ENCODE data around the gene GCFC2.

Gene GCFC2

DNA sequence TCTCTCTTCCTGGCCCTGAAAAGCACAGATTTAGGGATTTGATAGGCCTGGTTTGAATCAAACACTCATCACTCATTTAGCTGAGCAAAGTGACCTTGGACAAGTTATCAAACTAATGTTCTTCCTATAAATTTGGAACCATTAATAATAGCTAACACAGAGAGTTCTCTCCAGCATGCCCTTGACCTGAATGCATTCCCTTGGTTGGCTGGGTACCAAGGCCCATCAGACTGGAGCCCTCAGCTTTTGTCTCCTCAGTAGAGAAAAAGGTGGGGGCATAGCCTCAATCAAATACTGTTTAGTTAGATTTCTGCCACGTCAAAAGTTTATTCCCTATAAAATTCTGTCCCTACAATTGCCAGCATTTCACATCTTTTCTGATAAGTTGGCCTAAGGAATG, 77.9 kb downstream of the GCFC2 start:
- no peaks in the 10 kb centered on the region for H3K4me1 ChIP-seq
- H3K4me2 ChIP-seq (ENCODE audit: low read length) = no peak overlapping the region
- no peaks in the 10 kb centered on the region for H3K9me3 ChIP-seq (ENCODE audit: control insufficient read depth, low read length)
- TF ChIP-seq CTCF (IDR thresholded peaks at IDR 0.05) = no peak
- no peaks in the 10 kb centered on the region for H3K36me3 ChIP-seq (ENCODE audit: control insufficient read depth, insufficient read depth, low read length)
- no peaks in the 10 kb centered on the region for H3K79me2 ChIP-seq
- no peaks in the 10 kb centered on the region for H3K27me3 ChIP-seq (ENCODE audit: control insufficient read depth, insufficient read depth, low read length)
- no peak overlapping the region for H3K4me3 ChIP-seq (ENCODE audit: low read depth, low read length)
- no peak overlapping the region for H3K27ac ChIP-seq
- H2AFZ ChIP-seq = no peak overlapping the region
- no peak overlapping the region for H3K9ac ChIP-seq

DNA sequence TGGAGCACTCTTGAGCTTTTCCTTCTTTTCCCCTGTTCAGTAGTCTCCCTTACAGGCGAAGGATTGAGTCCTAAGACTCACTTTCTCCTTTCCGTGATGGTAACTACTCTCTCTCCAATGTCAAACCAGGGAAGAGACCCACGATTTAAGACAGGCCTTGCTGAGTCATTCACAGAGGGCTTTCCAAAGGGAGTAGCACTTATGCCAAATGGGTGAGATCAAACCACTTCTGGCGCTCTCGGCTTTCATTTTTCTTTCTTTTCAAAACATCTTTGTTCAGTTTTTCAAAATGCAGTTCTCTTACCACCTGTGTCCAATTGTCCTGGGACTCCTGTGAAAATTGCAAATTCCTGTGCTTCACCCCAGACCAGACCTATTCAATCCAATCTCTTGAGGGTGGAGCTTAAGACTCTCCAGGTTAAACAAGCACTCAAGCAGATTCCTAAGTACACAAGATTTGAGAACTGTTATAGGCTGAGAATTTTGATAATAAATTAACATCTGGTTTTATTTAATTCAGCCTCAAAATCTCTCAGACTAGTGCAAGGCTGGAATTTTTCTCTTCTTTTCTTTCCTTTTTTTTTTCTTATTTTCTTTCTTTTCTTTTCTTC, 78.5 kb downstream of the GCFC2 start:
- Histone ChIP-seq H2AFZ (no peak overlapping the region), H3K27me3 (ENCODE audit: control insufficient read depth, insufficient read depth, low read length) (no peaks in the 10 kb centered on the region), H3K4me2 (ENCODE audit: low read length) (no peak overlapping the region), H3K36me3 (ENCODE audit: control insufficient read depth, insufficient read depth, low read length) (no peaks in the 10 kb centered on the region), H3K9ac (no peak overlapping the region), H3K27ac (no peak overlapping the region), H3K79me2 (no peaks in the 10 kb centered on the region), H3K9me3 (ENCODE audit: control insufficient read depth, low read length) (no peaks in the 10 kb centered on the region), H3K4me1 (no peaks in the 10 kb centered on the region), H3K4me3 (ENCODE audit: low read depth, low read length) (no peak overlapping the region)
- TF ChIP-seq CTCF (IDR thresholded peaks at IDR 0.05) = no peak

DNA sequence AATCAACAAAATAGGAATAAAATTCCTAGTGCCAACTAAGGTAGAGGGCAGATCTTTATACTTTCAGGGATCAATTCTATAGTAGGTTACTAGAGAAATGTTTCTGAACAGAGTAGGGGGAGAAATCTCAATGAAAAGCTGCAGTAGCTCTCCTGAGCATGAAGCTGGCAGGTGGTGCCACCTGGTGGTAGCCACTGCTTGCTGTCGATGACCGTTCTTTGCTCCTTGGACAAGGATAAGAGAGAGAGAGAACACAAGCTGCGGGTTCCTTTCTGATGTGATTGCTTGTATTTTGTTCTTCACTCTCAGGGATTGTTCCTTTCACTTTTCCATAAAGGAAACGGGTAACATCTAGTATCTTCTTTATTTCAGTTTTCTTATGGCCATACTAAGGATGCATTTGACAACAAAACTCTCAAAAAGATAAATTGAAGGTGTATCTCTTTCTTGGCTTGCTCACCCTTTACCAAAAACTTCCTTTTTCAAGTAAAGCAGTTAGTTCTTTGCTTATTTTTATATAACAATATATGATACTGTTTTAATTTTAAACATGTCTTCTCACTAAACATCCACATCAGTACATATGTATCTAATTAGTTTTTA, 82.7 kb downstream of the GCFC2 start:
- Histone ChIP-seq H2AFZ (no peak overlapping the region), H3K4me2 (ENCODE audit: low read length) (no peak overlapping the region), H3K36me3 (ENCODE audit: control insufficient read depth, insufficient read depth, low read length) (no peaks in the 10 kb centered on the region), H3K79me2 (no peaks in the 10 kb centered on the region), H3K27me3 (ENCODE audit: control insufficient read depth, insufficient read depth, low read length) (no peaks in the 10 kb centered on the region), H3K9me3 (ENCODE audit: control insufficient read depth, low read length) (no peaks in the 10 kb centered on the region), H3K9ac (no peak overlapping the region), H3K4me3 (ENCODE audit: low read depth, low read length) (no peak overlapping the region), H3K27ac (no peak overlapping the region), H3K4me1 (no peaks in the 10 kb centered on the region)
- peak; percentile 86 for TF ChIP-seq CTCF (IDR thresholded peaks at IDR 0.05)

- Histone ChIP-seq H3K79me2 (no peaks in the 10 kb centered on the region), H3K36me3 (ENCODE audit: control insufficient read depth, insufficient read depth, low read length) (no peaks in the 10 kb centered on the region), H3K4me1 (no peaks in the 10 kb centered on the region), H2AFZ (no peak overlapping the region), H3K9me3 (ENCODE audit: control insufficient read depth, low read length) (no peaks in the 10 kb centered on the region), H3K9ac (no peak overlapping the region), H3K4me3 (ENCODE audit: low read depth, low read length) (no peak overlapping the region), H3K27ac (no peak overlapping the region), H3K4me2 (ENCODE audit: low read length) (no peak overlapping the region), H3K27me3 (ENCODE audit: control insufficient read depth, insufficient read depth, low read length) (no peaks in the 10 kb centered on the region)
- TF ChIP-seq CTCF (IDR thresholded peaks at IDR 0.05) = no peak
These were observed 87.8 kb downstream of the GCFC2 start for GRCh38 chr2:75622929-75623328.

DNA sequence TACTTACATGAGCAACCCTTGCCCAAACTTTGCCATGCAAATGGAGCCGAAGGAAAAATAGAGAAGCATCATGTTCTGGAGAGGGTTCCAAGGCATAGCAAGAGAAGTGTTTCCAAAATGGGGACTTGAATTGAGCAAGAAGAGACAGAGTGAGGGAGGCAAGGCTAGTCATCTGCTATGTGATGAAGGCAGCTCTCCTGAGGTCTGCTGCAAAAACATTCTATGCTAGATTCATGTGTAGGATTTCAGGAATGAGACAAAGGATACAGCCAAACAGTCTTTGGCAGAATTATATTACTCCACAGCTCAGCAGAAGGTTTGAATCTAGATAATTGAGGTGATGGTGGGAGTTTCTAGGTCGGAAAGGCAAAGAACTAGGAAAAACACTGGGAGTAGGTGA, 88.2 kb downstream of the GCFC2 start:
- TF ChIP-seq CTCF (IDR thresholded peaks at IDR 0.05) = no peak
- Histone ChIP-seq H3K9me3 (ENCODE audit: control insufficient read depth, low read length) (no peaks in the 10 kb centered on the region), H3K36me3 (ENCODE audit: control insufficient read depth, insufficient read depth, low read length) (no peaks in the 10 kb centered on the region), H2AFZ (no peak overlapping the region), H3K27me3 (ENCODE audit: control insufficient read depth, insufficient read depth, low read length) (no peaks in the 10 kb centered on the region), H3K9ac (no peak overlapping the region), H3K4me1 (no peaks in the 10 kb centered on the region), H3K4me3 (ENCODE audit: low read depth, low read length) (no peak overlapping the region), H3K27ac (no peak overlapping the region), H3K79me2 (no peaks in the 10 kb centered on the region), H3K4me2 (ENCODE audit: low read length) (no peak overlapping the region)

All from parathyroid adenoma (tissue), 2 donors.